ENCODE data around the gene FKBP1A.

The FKBP1A gene

GRCh38 chr20:1373614-1374013, 19.2 kb downstream of the FKBP1A start:
- no peak overlapping the region for H3K4me3 ChIP-seq (ENCODE audit: low read length)
- no peak for DNase-seq (ENCODE audit: low read depth)
- TF ChIP-seq CTCF (IDR thresholded peaks at IDR 0.05; ENCODE audit: insufficient read depth, low read depth, low read length, missing control alignments): no peak

- H3K4me3 ChIP-seq (ENCODE audit: low read length): no peak overlapping the region
- no peak for TF ChIP-seq CTCF (IDR thresholded peaks at IDR 0.05; ENCODE audit: insufficient read depth, low read depth, low read length, missing control alignments)
- no peak for DNase-seq (ENCODE audit: low read depth)
These were observed 19.8 kb downstream of the FKBP1A start for GRCh38 chr20:1373036-1373435.

GRCh38 chr20:1371830-1372539, 20.9 kb downstream of the FKBP1A start:
- no peak for TF ChIP-seq CTCF (IDR thresholded peaks at IDR 0.05; ENCODE audit: insufficient read depth, low read depth, low read length, missing control alignments)
- H3K4me3 ChIP-seq (ENCODE audit: low read length): no peak overlapping the region
- DNase-seq (ENCODE audit: low read depth): no peak

GRCh38 chr20:1371202-1371782, 21.6 kb downstream of the FKBP1A start:
- no peak for TF ChIP-seq CTCF (IDR thresholded peaks at IDR 0.05; ENCODE audit: insufficient read depth, low read depth, low read length, missing control alignments)
- DNase-seq (ENCODE audit: low read depth): no peak
- no peak overlapping the region for H3K4me3 ChIP-seq (ENCODE audit: low read length)

- DNase-seq (ENCODE audit: low read depth): no peak
- H3K4me3 ChIP-seq (ENCODE audit: low read length): no peak overlapping the region
- TF ChIP-seq CTCF (IDR thresholded peaks at IDR 0.05; ENCODE audit: insufficient read depth, low read depth, low read length, missing control alignments): no peak
These were observed 22.2 kb downstream of the FKBP1A start for GRCh38 chr20:1370548-1371110.

- H3K4me3 ChIP-seq (ENCODE audit: low read length): no peak overlapping the region
- TF ChIP-seq CTCF (IDR thresholded peaks at IDR 0.05; ENCODE audit: insufficient read depth, low read depth, low read length, missing control alignments): no peak
- DNase-seq (ENCODE audit: low read depth): no peak
These were observed 22.9 kb downstream of the FKBP1A start for GRCh38 chr20:1369970-1370369.

Data from epithelial cell of esophagus (primary cell).